HCT116 (cell line): ENCODE data around the gene FKBP1A. TPM values are rescaled to one million over a fixed set of nuclear protein-coding genes. Genes with fewer than 3 reads are reported as not detected.

Experiments used
- ATAC-seq: fragments of 200-7000 bp; cut with Tn5 transposase; 2 replicates; pipeline ENCODE4 v1.9.1; 2020; ENCODE audit warnings: mild to moderate bottlenecking, moderate library complexity
- BruUV-seq: library from RNA; stranded (reverse); fragments of 400-500 nt; replicated peaks from 2 replicates; lab custom pipeline; 2021; lab: Mats Ljungman, UMichigan
- CTCF ChIA-PET: fragments of 300-600 bp; sonication (Branson Sonifier 250); formaldehyde crosslinking; loops from one replicate; lab custom pipeline; 2021; ENCODE audit warnings: antibody characterized with exemption; lab: Charles Lee
- POLR2A ChIA-PET: fragments of 300-600, 350-600 bp; sonication (Branson Sonifier 250); formaldehyde crosslinking; loops from one replicate; lab custom pipeline; 2021; ENCODE audit warnings: antibody characterized with exemption; lab: Charles Lee
- RAD21 ChIA-PET, 2 experiments: fragments of 300-600 bp; sonication (Branson Sonifier 250); formaldehyde crosslinking; loops; one replicate each; lab custom pipeline; 2023; ENCODE audit warnings: low total read pairs in 2 of 2; ENCODE audit not compliant: uncharacterized antibody in 2 of 2, unreplicated experiment in 2 of 2, low non-redundant PET in 1 of 2; lab: Charles Lee
- DNase-seq: peaks from one replicate; pipeline ENCODE4 v3.0.0-alpha.2; 2010; ENCODE audit warnings: low read depth, low spot score
- H2AFZ ChIP-seq: fragments of 200-600 bp; shearing (Covaris generic), sonication (generic); 2 replicates; pipeline ENCODE4 v1.6.1; 2017; ENCODE audit warnings: low read depth, mixed run types, mixed read lengths, antibody characterized with exemption, low read length; ENCODE audit not compliant: poor library complexity, severe bottlenecking
- H3K27ac ChIP-seq: 2 replicates; pipeline ENCODE4 v1.5.1; 2012; ENCODE audit warnings: low read depth, low read length
- H3K27me3 ChIP-seq: fragments of 200-600 bp; sonication (generic); 2 replicates; pipeline ENCODE4 v1.6.1; 2016; ENCODE audit warnings: mixed run types, low read length, mixed read lengths; ENCODE audit not compliant: insufficient read depth
- H3K36me3 ChIP-seq, 2 experiments: fragments of 200-500 bp in 1 of 2; fragments of 200-600 bp in 1 of 2; sonication (Bioruptor generic) in 1 of 2; sonication (generic) in 1 of 2; 2 replicates each; pipeline versions ENCODE4 v1.5.1 to v1.6.1; 2014 to 2016; ENCODE audit warnings: low read length in 2 of 2, inconsistent platforms in 1 of 2, mixed read lengths in 1 of 2, mixed run types in 1 of 2; ENCODE audit not compliant: insufficient read depth in 2 of 2, control insufficient read depth in 1 of 2
- H3K4me1 ChIP-seq, 2 experiments: fragments of 200-600 bp in 1 of 2; sonication (generic) in 1 of 2; 2 replicates each; pipeline versions ENCODE4 v1.5.1 to v1.6.1; 2012 to 2017; ENCODE audit warnings: low read length in 2 of 2, inconsistent platforms in 1 of 2, mild to moderate bottlenecking in 1 of 2, mixed read lengths in 1 of 2, mixed run types in 1 of 2, moderate library complexity in 1 of 2; ENCODE audit not compliant: insufficient read depth in 2 of 2, control insufficient read depth in 1 of 2
- H3K4me2 ChIP-seq: fragments of 200-600 bp; sonication (generic); 2 replicates; pipeline ENCODE4 v1.6.1; 2017; ENCODE audit warnings: mixed run types, low read length, mixed read lengths
- H3K4me3 ChIP-seq, 2 experiments: fragments of 200-600 bp in 1 of 2; sonication (generic) in 1 of 2; replicated peaks in 1 of 2; 2 replicates each; pipeline ENCODE4 v1.5.1; 2011 to 2016; ENCODE audit warnings: low read length in 2 of 2, control low read depth in 1 of 2, low read depth in 1 of 2, mild to moderate bottlenecking in 1 of 2, mixed read lengths in 1 of 2, mixed run types in 1 of 2
- H3K79me2 ChIP-seq: fragments of 200-600 bp; sonication (generic); 2 replicates; pipeline ENCODE4 v1.6.1; 2017; ENCODE audit warnings: mild to moderate bottlenecking, mixed run types, low read length, moderate library complexity, mixed read lengths; ENCODE audit not compliant: insufficient read depth
- H3K9ac ChIP-seq: fragments of 200-600 bp; sonication (generic); 2 replicates; pipeline ENCODE4 v1.6.1; 2016; ENCODE audit warnings: low read length, mixed read lengths
- H3K9me2 ChIP-seq: fragments of 200-600 bp; sonication (generic), shearing (Covaris generic); 2 replicates; pipeline ENCODE4 v1.6.1; 2017; ENCODE audit warnings: mixed run types, mild to moderate bottlenecking, moderate library complexity; ENCODE audit not compliant: insufficient read depth
- H3K9me3 ChIP-seq, 2 experiments: fragments of 200-500 bp in 1 of 2; fragments of 200-600 bp in 1 of 2; sonication (Bioruptor generic) in 1 of 2; sonication (generic) in 1 of 2; 2 replicates each; pipeline ENCODE4 v1.6.1; 2014 to 2017; ENCODE audit warnings: low read length in 2 of 2, mixed read lengths in 2 of 2, inconsistent platforms in 1 of 2, low read depth in 1 of 2, mild to moderate bottlenecking in 1 of 2, mixed run types in 1 of 2, moderate library complexity in 1 of 2; ENCODE audit not compliant: control insufficient read depth in 1 of 2, insufficient read depth in 1 of 2
- H4K20me1 ChIP-seq: fragments of 200-600 bp; sonication (generic), shearing (Covaris generic); 2 replicates; pipeline ENCODE4 v1.6.1; 2017; ENCODE audit warnings: mixed run types, mild to moderate bottlenecking, moderate library complexity; ENCODE audit not compliant: insufficient read depth
- ATF3 ChIP-seq: IDR thresholded peaks from 2 replicates; pipeline ENCODE4 v1.6.1; 2012
- CBX3 ChIP-seq: IDR thresholded peaks from 2 replicates; pipeline ENCODE4 v1.6.1; 2012; ENCODE audit warnings: low read depth
- CEBPB ChIP-seq: IDR thresholded peaks from 2 replicates; pipeline ENCODE4 v1.6.1; 2012; ENCODE audit warnings: low read depth
- CTCF ChIP-seq, 3 experiments: fragments of 200-600 bp in 1 of 3; sonication (generic) in 1 of 3; IDR thresholded peaks in 2 of 3; conservative IDR thresholded peaks in 1 of 3; 2 replicates each; pipeline ENCODE4 v1.5.1; 2012 to 2017; ENCODE audit warnings: low read depth in 2 of 3, low read length in 2 of 3, antibody characterized with exemption in 1 of 3, borderline replicate concordance in 1 of 3, control low read depth in 1 of 3, mild to moderate bottlenecking in 1 of 3, mixed read lengths in 1 of 3, mixed run types in 1 of 3, moderate library complexity in 1 of 3; ENCODE audit not compliant: insufficient read depth in 1 of 3
- EGR1 ChIP-seq: IDR thresholded peaks from 2 replicates; pipeline ENCODE4 v1.6.1; 2012; ENCODE audit warnings: low read depth
- ELF1 ChIP-seq: IDR thresholded peaks from 2 replicates; pipeline ENCODE4 v1.6.1; 2012; ENCODE audit warnings: low read depth, borderline replicate concordance
- MAX ChIP-seq: IDR thresholded peaks from 2 replicates; pipeline ENCODE4 v1.6.1; 2012
- POLR2A ChIP-seq: IDR thresholded peaks from 2 replicates; pipeline ENCODE4 v1.7.0; 2011; ENCODE audit warnings: borderline replicate concordance; ENCODE audit not compliant: insufficient read depth, insufficient read length; ENCODE audit errors: extremely low read depth
- RAD21 ChIP-seq: IDR thresholded peaks from 2 replicates; pipeline ENCODE4 v1.6.1; 2012; ENCODE audit warnings: low read depth, mild to moderate bottlenecking
- SP1 ChIP-seq: IDR thresholded peaks from 2 replicates; pipeline ENCODE4 v1.6.1; 2012; ENCODE audit warnings: low read depth
- SRF ChIP-seq: IDR thresholded peaks from 2 replicates; pipeline ENCODE4 v1.6.1; 2012; ENCODE audit warnings: low read depth
- YY1 ChIP-seq: IDR thresholded peaks from 2 replicates; pipeline ENCODE4 v1.6.1; 2011; ENCODE audit warnings: low read length, low read depth, moderate library complexity, mild to moderate bottlenecking; ENCODE audit not compliant: insufficient replicate concordance; ENCODE audit errors: extremely low read depth
- ZNF274 ChIP-seq: fragments of 200-500 bp; sonication (Bioruptor generic); IDR thresholded peaks from 2 replicates; pipeline ENCODE4 v1.6.1; 2014; ENCODE audit warnings: mild to moderate bottlenecking, low read depth, low read length, inconsistent platforms
- intact Hi-C: fragments of 100-400 bp; cut with micrococcal nuclease; formaldehyde crosslinking; loops from 2 replicates; pipeline ENCODE4 v1.10.0; 2022
- total RNA-seq: library from RNA; stranded (reverse); gene quantifications from one replicate; pipeline ENCODE4 v1.2.1, GENCODE V29; 2021; ENCODE audit not compliant: unreplicated experiment

FKBP1A gene
- total RNA-seq, 1 experiment from 2014 or later: 259 TPM

GRCh38 chr20:1437235-1437904, 44.5 kb upstream of the FKBP1A start:
- TF ChIP-seq RAD21 (peak; percentile 92), CTCF (IDR thresholded peaks at IDR 0.05 in 2 of 3, conservative IDR thresholded peaks at IDR 0.05 in 1 of 3; ENCODE audit: borderline replicate concordance in 1 of 3, insufficient read depth in 1 of 3, low read depth in 2 of 3, low read length in 2 of 3) (peak; percentile 85 to 91 (median 91)), SP1 (no peak)
- TF ChIP-seq, all 23 proteins: peak for 2
- CTCF ChIA-PET: interaction anchor here (0.6 to 4.2 kb wide), 17 partner anchors 8 to 382 kb away, joined by 3 to 14 read pairs (median 3); partner anchors contain the start of genes NSFL1C and TMEM74B
- Histone ChIP-seq H3K27ac (no peak overlapping the region), H3K9me3 (no peaks in the 10 kb centered on the region), H3K36me3 (peaks cover 5 to 6% of the 10 kb centered on the region in 2 experiments; a peak in 2 of 4 replicates), H4K20me1 (no peaks in the 10 kb centered on the region), H3K4me3 (no peak overlapping the region), H3K79me2 (no peaks in the 10 kb centered on the region), H3K4me1 (no peaks in the 10 kb centered on the region), H3K9ac (no peak overlapping the region), H3K27me3 (no peaks in the 10 kb centered on the region), H2AFZ (no peak overlapping the region), H3K4me2 (no peak overlapping the region), H3K9me2 (no peaks in the 10 kb centered on the region)
- POLR2A ChIA-PET: interaction anchor here (1.5 kb wide), 1 partner anchor 38 kb away, joined by 4 read pairs; no protein-coding TSS in a partner anchor
- RAD21 ChIA-PET: interaction anchor here in 1 of 2 experiments (0.7 to 1.0 kb wide), 2 partner anchors 67 to 123 kb away, joined by 3 read pairs; no protein-coding TSS in a partner anchor
- peak; percentile 71 for DNase-seq
- intact Hi-C loops: loop anchor here (1.0 kb wide), 2 partner anchors 124 to 228 kb away; no protein-coding TSS in a partner anchor
- peak; percentile 81 for ATAC-seq
- BruUV-seq: no TSS peak

- no peaks in the 10 kb centered on the region for H3K9me2 ChIP-seq
- no peak overlapping the region for H2AFZ ChIP-seq
- RAD21 ChIA-PET: interaction anchor here in 1 of 2 experiments (1.0 kb wide), 1 partner anchor 122 kb away, joined by 3 read pairs; no protein-coding TSS in a partner anchor
- TF ChIP-seq CEBPB (no peak), ZNF274 (no peak), ATF3 (no peak), ELF1 (no peak), SRF (no peak), RAD21 (no peak), YY1 (no peak), CBX3 (no peak), POLR2A (no peak), MAX (no peak), EGR1 (no peak)
Measured at GRCh38 chr20:1436263-1436662, 43.4 kb upstream of the FKBP1A start.

More at GRCh38 chr20:1436263-1436662, 43.4 kb upstream of the FKBP1A start:
- DNase-seq (no peak), ATAC-seq (no peak)
- Histone ChIP-seq H3K9ac (no peak overlapping the region), H3K27ac (no peak overlapping the region), H4K20me1 (no peaks in the 10 kb centered on the region), H3K79me2 (no peaks in the 10 kb centered on the region), H3K4me2 (no peak overlapping the region), H3K36me3 (no peaks in the 10 kb centered on the region), H3K4me3 (no peak overlapping the region), H3K27me3 (no peaks in the 10 kb centered on the region), H3K4me1 (no peaks in the 10 kb centered on the region), H3K9me3 (no peaks in the 10 kb centered on the region)
- intact Hi-C loops: no loop called here
- ChIA-PET CTCF (interaction anchor here (1.5 to 3.9 kb wide), 5 partner anchors 9 to 39 kb away, joined by 3 to 12 read pairs (median 9); partner anchors contain the start of gene NSFL1C), POLR2A (no interaction called here)
- BruUV-seq: no TSS peak
